Astrocyte (in vitro differentiated cells and primary cell): ENCODE data around the gene ACAA2. TPM values are rescaled to one million over a fixed set of nuclear protein-coding genes. Genes with fewer than 3 reads are reported as not detected.
A peak's percentile ranks its signal among the peaks of the same experiment; 100 is the strongest.

Experiments used
- DNase-seq: peaks from one replicate; pipeline ENCODE4 v3.0.0-alpha.2; 2010; ENCODE audit warnings: low read depth
- FAIRE-seq: peaks from 2 replicates; lab custom pipeline; 2011; peaks lifted over from hg19 to GRCh38; lab: Jason Lieb, UNC
- H2AFZ ChIP-seq: 2 replicates; pipeline ENCODE4 v1.6.0; 2012; ENCODE audit warnings: low read depth, low read length, inconsistent platforms
- H3K27ac ChIP-seq: 2 replicates; pipeline ENCODE4 v1.5.1; 2011; ENCODE audit warnings: low read depth, low read length, inconsistent platforms
- H3K27me3 ChIP-seq: 2 replicates; pipeline ENCODE4 v1.6.0; 2011; ENCODE audit warnings: low read length, inconsistent platforms; ENCODE audit not compliant: insufficient read depth
- H3K36me3 ChIP-seq: 2 replicates; pipeline ENCODE4 v1.5.1; 2011; ENCODE audit warnings: low read length, inconsistent platforms; ENCODE audit not compliant: insufficient read depth
- H3K4me1 ChIP-seq: 2 replicates; pipeline ENCODE4 v1.5.1; 2011; ENCODE audit warnings: low read length, inconsistent platforms; ENCODE audit not compliant: insufficient read depth
- H3K4me2 ChIP-seq: 2 replicates; pipeline ENCODE4 v1.6.0; 2012; ENCODE audit warnings: low read length, inconsistent platforms
- H3K4me3 ChIP-seq: 2 replicates; pipeline ENCODE4 v1.5.1; 2011; ENCODE audit warnings: low read depth, mild to moderate bottlenecking, low read length, inconsistent platforms; ENCODE audit not compliant: insufficient read depth
- H3K79me2 ChIP-seq: 2 replicates; pipeline ENCODE4 v1.6.0; 2012; ENCODE audit warnings: mild to moderate bottlenecking, low read length, inconsistent platforms; ENCODE audit not compliant: insufficient read depth
- H3K9ac ChIP-seq: 2 replicates; pipeline ENCODE4 v1.6.0; 2012; ENCODE audit warnings: mild to moderate bottlenecking, low read length, inconsistent platforms
- H3K9me3 ChIP-seq: 2 replicates; pipeline ENCODE4 v1.5.1; 2012; ENCODE audit warnings: low read depth, mild to moderate bottlenecking, low read length, inconsistent platforms; ENCODE audit not compliant: insufficient read depth
- H4K20me1 ChIP-seq: 2 replicates; pipeline ENCODE4 v1.6.0; 2012; ENCODE audit warnings: low read length, inconsistent platforms; ENCODE audit not compliant: insufficient read depth
- H3K27ac Mint-ChIP-seq: one replicate; pipeline ENCODE4 v1.8.0; 2021; ENCODE audit warnings: mild to moderate bottlenecking, mixed read lengths; ENCODE audit not compliant: unreplicated experiment
- H3K27me3 Mint-ChIP-seq: one replicate; pipeline ENCODE4 v1.8.0; 2021; ENCODE audit warnings: low read depth, mixed read lengths; ENCODE audit not compliant: unreplicated experiment
- H3K36me3 Mint-ChIP-seq: one replicate; pipeline ENCODE4 v1.8.0; 2021; ENCODE audit warnings: low read depth, mixed read lengths; ENCODE audit not compliant: unreplicated experiment
- H3K4me1 Mint-ChIP-seq: one replicate; pipeline ENCODE4 v1.8.0; 2021; ENCODE audit warnings: low read depth, mixed read lengths; ENCODE audit not compliant: unreplicated experiment
- H3K4me3 Mint-ChIP-seq: one replicate; pipeline ENCODE4 v1.8.0; 2021; ENCODE audit warnings: mild to moderate bottlenecking, moderate library complexity, mixed read lengths; ENCODE audit not compliant: unreplicated experiment
- H3K9me3 Mint-ChIP-seq: one replicate; pipeline ENCODE4 v1.8.0; 2021; ENCODE audit warnings: mild to moderate bottlenecking, mixed read lengths; ENCODE audit not compliant: unreplicated experiment
- CTCF ChIP-seq: IDR thresholded peaks from 2 replicates; pipeline ENCODE4 v1.5.1; 2011; ENCODE audit warnings: low read depth, mild to moderate bottlenecking, inconsistent platforms, low read length, moderate library complexity; ENCODE audit not compliant: insufficient read depth
- EZH2 ChIP-seq: IDR thresholded peaks from 2 replicates; pipeline ENCODE4 v1.6.1; 2012; ENCODE audit warnings: mild to moderate bottlenecking, low read length, inconsistent platforms; ENCODE audit not compliant: insufficient read depth
- total RNA-seq: library from RNA; stranded (reverse); gene quantifications from 2 replicates; pipeline ENCODE4 v1.2.1, GENCODE V29; 2021

Gene ACAA2
- total RNA-seq, 1 donor from 2014 or later: 66.4 TPM

GRCh38 chr18:49734836-49735235, 78.5 kb downstream of the ACAA2 start:
- no peaks in the 10 kb centered on the region for H4K20me1 ChIP-seq
- peaks cover 32% of the 10 kb centered on the region for H3K4me1 Mint-ChIP-seq
- no peaks in the 10 kb centered on the region for H3K79me2 ChIP-seq
- H3K4me3 ChIP-seq: no peak overlapping the region
- H3K4me2 ChIP-seq: no peak overlapping the region
- no peaks in the 10 kb centered on the region for H3K27me3 ChIP-seq
- DNase-seq (no peak), FAIRE-seq (no peak)
- H3K36me3 Mint-ChIP-seq: no peaks in the 10 kb centered on the region
- TF ChIP-seq EZH2: no peak
- no peak for TF ChIP-seq CTCF
- no peak overlapping the region for H3K27ac ChIP-seq
- H3K27ac Mint-ChIP-seq: no peak overlapping the region
- no peak overlapping the region for H3K9ac ChIP-seq
- H3K27me3 Mint-ChIP-seq: peaks cover 5% of the 10 kb centered on the region
- H3K9me3 Mint-ChIP-seq: no peaks in the 10 kb centered on the region
- peaks cover 14% of the 10 kb centered on the region for H3K4me1 ChIP-seq
- H3K36me3 ChIP-seq: no peaks in the 10 kb centered on the region
- no peak overlapping the region for H3K4me3 Mint-ChIP-seq
- H2AFZ ChIP-seq: no peak overlapping the region
- no peaks in the 10 kb centered on the region for H3K9me3 ChIP-seq

- no peak for TF ChIP-seq EZH2
- TF ChIP-seq CTCF: no peak
- Histone ChIP-seq H3K4me1 (peaks cover 18% of the 10 kb centered on the region), H3K9me3 (no peaks in the 10 kb centered on the region), H3K9ac (no peak overlapping the region), H3K4me3 (no peak overlapping the region), H2AFZ (no peak overlapping the region), H3K27ac (no peak overlapping the region), H3K36me3 (no peaks in the 10 kb centered on the region), H4K20me1 (no peaks in the 10 kb centered on the region), H3K27me3 (no peaks in the 10 kb centered on the region), H3K79me2 (no peaks in the 10 kb centered on the region), H3K4me2 (peak overlapping the region; percentile 49)
- H3K4me3 Mint-ChIP-seq: no peak overlapping the region
- H3K9me3 Mint-ChIP-seq: no peaks in the 10 kb centered on the region
- FAIRE-seq (no peak), DNase-seq (no peak)
- peaks cover 36% of the 10 kb centered on the region for H3K4me1 Mint-ChIP-seq
- H3K27me3 Mint-ChIP-seq: peaks cover 5% of the 10 kb centered on the region
- H3K36me3 Mint-ChIP-seq: no peaks in the 10 kb centered on the region
- H3K27ac Mint-ChIP-seq: no peak overlapping the region
These were observed 79.3 kb downstream of the ACAA2 start for GRCh38 chr18:49733896-49734585.

- DNase-seq (peak; percentile 35), FAIRE-seq (no peak)
- Mint-ChIP-seq H3K4me3 (no peak overlapping the region), H3K36me3 (no peaks in the 10 kb centered on the region), H3K4me1 (peaks cover 36% of the 10 kb centered on the region), H3K27me3 (peaks cover 5% of the 10 kb centered on the region), H3K9me3 (no peaks in the 10 kb centered on the region), H3K27ac (peak overlapping the region; percentile 41)
- TF ChIP-seq CTCF: no peak
- TF ChIP-seq EZH2: no peak
- H3K9me3 ChIP-seq: no peaks in the 10 kb centered on the region
- H3K27ac ChIP-seq: no peak overlapping the region
- H3K27me3 ChIP-seq: no peaks in the 10 kb centered on the region
- no peak overlapping the region for H2AFZ ChIP-seq
- peaks cover 18% of the 10 kb centered on the region for H3K4me1 ChIP-seq
- H3K4me3 ChIP-seq: no peak overlapping the region
- no peaks in the 10 kb centered on the region for H4K20me1 ChIP-seq
- H3K79me2 ChIP-seq: no peaks in the 10 kb centered on the region
- H3K9ac ChIP-seq: no peak overlapping the region
- H3K36me3 ChIP-seq: no peaks in the 10 kb centered on the region
- H3K4me2 ChIP-seq: peak overlapping the region; percentile 49
These were observed 80.0 kb downstream of the ACAA2 start for GRCh38 chr18:49733321-49733720.
